Kidney capillary endothelial cell (primary cell): ENCODE data around the gene ASAP2.
A peak's percentile ranks its signal among the peaks of the same experiment; 100 is the strongest.

ENCODE experiments used
- DNase-seq: peaks from one replicate; pipeline ENCODE4 v3.0.0-alpha.2; 2018; ENCODE audit warnings: low spot score

The ASAP2 gene

GRCh38 chr2:9325428-9325827 is 118.8 kb downstream of the ASAP2 start:
- DNase-seq = no peak

DNA sequence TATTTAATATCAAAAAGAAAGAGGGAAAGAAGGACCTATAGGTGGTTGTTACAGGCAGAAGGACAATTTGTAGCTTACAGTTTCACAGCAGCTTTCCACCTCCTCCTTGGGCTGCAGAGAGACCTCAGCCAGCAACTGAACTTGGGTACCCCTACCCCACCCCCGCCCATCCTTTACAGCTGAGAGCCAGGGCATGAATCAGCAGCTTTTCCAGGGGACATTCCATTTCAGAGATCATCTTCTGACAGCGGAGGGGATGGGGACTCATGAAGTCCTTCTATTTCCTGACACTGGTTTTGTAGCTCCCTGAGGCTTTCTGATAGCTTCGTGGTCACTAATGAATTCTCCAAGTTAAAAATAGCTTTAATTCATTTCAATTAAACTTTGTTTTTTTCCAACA is 120.4 kb downstream of the ASAP2 start:
- DNase-seq = no peak

GRCh38 chr2:9327873-9328352 is 121.3 kb downstream of the ASAP2 start:
- DNase-seq = peak; percentile 58

GRCh38 chr2:9328931-9329330 is 122.3 kb downstream of the ASAP2 start:
- no peak for DNase-seq

GRCh38 chr2:9329497-9329896 is 122.9 kb downstream of the ASAP2 start:
- DNase-seq = no peak

- DNase-seq = no peak
Measured at GRCh38 chr2:9330612-9331270, 124.1 kb downstream of the ASAP2 start.

DNA sequence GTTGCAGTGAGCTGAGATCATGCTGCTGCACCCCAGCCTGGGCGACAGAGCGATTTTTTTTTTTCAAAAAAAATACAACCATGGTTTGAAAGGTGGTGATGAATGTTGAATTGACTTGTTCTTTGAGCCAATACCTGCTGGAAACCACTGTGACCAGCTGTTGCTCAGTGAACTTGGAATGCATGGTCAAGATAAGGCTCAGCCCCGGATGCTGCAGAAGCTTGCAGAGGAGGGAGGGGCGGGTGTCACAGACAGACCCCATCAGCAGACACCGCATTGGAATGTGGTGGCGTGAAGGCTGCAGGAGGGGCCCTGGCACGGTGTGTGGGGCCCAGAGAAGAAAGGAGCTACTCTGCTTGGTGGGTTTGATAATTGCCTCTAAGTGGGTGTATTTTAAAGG is 125.1 kb downstream of the ASAP2 start:
- DNase-seq = no peak

GRCh38 chr2:9332136-9332852 is 125.7 kb downstream of the ASAP2 start:
- no peak for DNase-seq

DNA sequence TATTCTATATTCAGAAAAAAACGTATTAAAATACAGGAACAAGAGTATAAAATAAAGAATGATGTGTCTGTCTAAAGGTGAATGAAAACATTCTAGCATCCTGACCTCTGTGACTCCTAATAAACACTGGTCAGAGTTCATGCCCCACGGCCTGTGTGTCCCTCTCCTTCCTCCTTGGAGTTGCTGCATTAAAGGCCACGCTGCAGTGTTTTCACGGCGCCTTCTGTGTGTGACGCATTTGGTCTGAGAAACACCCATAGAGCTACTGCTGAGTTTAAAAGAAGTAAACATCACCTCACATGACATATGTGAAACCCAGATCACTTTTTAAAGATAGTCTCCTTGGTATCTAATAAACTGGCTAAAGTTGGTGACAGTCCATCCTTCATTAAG is 126.2 kb downstream of the ASAP2 start:
- DNase-seq = no peak

DNA sequence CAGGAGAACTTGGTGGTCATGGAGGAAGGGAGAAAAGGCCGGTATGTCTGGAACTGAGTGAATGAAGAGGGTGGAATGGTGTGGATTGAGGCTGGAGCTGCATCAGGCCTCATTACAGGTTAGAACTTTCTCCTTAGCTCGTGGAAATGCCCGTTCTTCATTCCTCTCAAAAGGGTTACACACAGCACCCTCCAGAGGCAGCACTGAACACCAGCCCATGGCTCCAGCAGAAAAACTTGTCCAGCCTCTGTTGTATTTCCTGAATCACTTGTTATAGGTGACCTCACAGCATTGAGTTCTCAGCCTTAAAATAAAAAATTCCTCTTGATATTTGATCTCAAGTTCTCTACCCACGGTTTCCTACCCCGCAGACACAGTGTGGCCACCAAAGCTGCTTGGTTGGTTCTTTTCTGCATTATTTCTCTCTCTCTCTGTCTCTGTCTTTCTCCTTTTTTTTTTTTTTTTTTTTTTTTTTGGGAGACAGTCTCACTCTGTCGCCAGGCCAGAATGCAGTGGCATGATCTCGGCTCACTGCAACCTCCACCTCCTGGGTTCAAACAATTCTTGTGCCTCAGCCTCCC is 127.1 kb downstream of the ASAP2 start:
- DNase-seq = peak; percentile 74

GRCh38 chr2:9334761-9335160 is 128.1 kb downstream of the ASAP2 start:
- no peak for DNase-seq

DNA sequence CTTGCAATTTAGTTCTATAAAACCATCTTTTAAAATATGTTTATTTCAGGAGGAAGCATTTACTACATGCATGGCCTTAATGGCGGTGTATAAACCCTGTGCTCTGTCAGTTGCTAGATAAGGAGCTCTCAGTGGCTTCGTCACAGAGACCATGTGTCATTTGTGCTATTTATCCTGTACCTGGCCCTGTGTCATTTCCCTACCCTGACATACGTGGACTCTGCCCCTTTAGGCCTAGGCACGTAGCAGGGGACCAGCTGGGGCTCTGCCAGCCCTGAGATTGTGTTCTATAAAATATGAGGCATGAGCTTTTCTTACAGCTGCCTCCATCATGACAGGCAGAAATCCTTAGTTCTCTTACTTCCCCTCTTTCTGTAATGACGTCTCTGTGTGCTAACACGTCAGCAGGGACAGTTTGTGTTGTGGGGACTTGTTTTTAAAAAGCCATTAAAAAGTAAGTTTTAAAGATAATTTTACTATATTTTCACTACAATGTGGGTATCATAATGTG is 128.8 kb downstream of the ASAP2 start:
- no peak for DNase-seq

GRCh38 chr2:9336241-9336575 is 129.6 kb downstream of the ASAP2 start:
- DNase-seq = no peak

DNA sequence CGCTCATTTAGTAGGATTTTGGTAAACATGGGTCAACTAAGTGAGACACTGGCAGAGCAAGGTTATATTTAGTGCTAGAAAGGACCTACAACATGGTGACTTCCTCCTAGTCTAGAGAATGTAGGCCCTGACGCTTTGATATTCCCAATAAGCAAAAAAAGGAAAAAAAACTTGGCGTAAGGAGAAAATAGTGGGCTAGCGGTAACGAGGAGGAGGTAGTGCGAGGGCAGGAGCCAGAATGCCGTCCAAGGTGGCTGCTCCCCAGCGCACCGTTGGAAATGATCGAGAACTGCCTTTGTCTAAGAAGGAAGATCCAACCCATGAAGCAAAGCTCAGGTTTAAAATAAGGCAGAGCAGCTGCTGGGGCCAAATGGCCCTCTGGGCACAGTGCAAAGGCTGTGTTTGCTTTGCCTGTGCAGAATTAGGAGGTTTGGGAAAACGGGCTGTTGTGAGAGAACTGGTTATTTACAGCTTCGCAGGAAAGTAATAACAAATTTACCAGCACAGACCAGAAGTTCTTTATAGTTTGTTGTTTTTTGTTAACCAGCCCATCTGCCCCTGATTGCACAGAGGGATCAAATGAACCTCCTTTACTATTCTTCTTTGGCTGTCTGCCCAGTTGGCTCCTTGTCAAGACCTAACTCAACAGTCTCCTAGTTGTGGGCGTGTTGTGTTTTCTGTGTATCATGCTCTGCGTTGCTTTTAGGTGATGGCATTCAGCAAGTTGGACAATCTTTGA is 130.1 kb downstream of the ASAP2 start:
- peak; percentile 53 for DNase-seq

GRCh38 chr2:9337901-9338300 is 131.3 kb downstream of the ASAP2 start:
- no peak for DNase-seq

- DNase-seq = no peak
Measured at GRCh38 chr2:9341337-9341887, 134.8 kb downstream of the ASAP2 start.

DNA sequence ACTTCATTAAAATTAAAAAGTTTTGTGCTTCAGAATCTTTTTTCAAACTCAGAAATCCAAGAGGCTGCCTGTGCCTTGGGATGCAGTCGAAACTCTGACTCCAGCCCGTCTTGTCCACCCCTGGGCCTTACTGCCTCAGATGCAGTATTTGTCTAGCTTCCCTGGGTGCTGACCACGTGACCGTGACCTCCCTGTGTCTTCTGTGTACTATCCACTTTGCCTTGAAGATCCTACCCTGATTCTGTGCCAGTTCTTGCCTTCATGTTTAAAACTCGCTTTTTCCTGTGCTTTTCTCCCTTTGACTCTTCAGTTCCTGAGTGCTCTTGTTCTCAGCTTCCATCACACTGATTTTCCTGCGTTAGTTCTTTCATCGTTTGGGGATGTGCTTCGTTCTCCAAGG is 136.0 kb downstream of the ASAP2 start:
- DNase-seq = no peak

DNA sequence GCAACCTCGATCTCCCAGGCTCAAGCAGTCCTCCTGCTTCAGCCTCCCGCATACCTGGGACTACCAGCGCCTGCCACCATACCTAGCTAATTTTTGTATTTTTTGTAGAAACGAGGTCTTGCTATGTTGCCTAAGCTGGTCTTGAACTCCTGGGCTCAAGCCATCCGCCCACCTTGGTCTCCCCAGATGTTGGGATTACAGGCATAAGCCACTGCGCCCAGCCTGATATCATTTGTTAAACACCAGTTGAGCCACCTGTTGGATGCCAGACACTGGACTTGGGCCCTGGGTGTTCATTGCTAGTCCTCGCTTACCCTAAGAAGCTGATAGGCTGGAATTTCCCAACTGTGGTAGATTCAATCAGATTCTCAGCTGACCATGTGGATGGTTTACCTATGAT is 136.9 kb downstream of the ASAP2 start:
- no peak for DNase-seq

GRCh38 chr2:9344434-9344833 is 137.8 kb downstream of the ASAP2 start:
- DNase-seq = no peak

DNA sequence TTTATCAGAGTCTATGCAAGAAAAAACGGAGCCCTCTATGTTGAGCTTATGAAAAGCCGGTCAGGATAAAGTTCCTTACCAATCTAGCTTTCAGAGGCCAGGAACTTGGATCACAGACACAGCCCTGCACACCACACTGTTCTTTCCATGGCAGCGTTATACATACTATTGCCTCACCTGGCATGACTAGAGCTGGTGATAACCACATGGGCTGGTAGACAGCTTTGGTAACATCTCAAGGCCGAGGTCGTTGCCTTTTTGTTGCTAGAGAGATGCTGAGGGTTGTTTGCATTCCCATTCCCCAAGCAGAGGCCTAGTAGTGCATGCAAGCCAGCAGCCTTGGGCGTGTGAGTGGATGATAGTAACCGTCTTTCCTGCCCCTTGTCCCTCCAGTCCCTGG is 138.7 kb downstream of the ASAP2 start:
- no peak for DNase-seq

GRCh38 chr2:9345997-9346396 is 139.4 kb downstream of the ASAP2 start:
- DNase-seq = no peak

GRCh38 chr2:9346885-9347284 is 140.3 kb downstream of the ASAP2 start:
- no peak for DNase-seq
